PC-9 (cell line): ENCODE measurements around the gene NUCB1. TPM values are rescaled to one million over a fixed set of nuclear protein-coding genes. Genes with fewer than 3 reads are reported as not detected.
"Not testable (repeated sequence)": the region's sequence is repeated elsewhere in the genome, so short reads cannot be mapped to it uniquely, and the experiment has no call there.

ENCODE experiments used
- BruUV-seq: library from RNA; stranded (reverse); fragments of 400-500 nt; replicated peaks from 2 replicates; lab custom pipeline; 2021; lab: Mats Ljungman, UMichigan
- CTCF ChIA-PET: fragments of 300-600 bp; sonication (Branson Sonifier 250); formaldehyde crosslinking; loops from one replicate; lab custom pipeline; 2022; ENCODE audit warnings: antibody characterized with exemption; lab: Charles Lee
- POLR2A ChIA-PET: fragments of 300-600 bp; sonication (Branson Sonifier 250); formaldehyde crosslinking; loops from one replicate; lab custom pipeline; 2022; ENCODE audit warnings: antibody characterized with exemption; ENCODE audit not compliant: unreplicated experiment; lab: Charles Lee
- DNase-seq, 2 experiments: peaks; one replicate each; pipeline versions ENCODE4 v3.0.0 to v3.0.0-alpha.2; 2015 to 2022; ENCODE audit warnings: mixed read lengths in 1 of 2
- H2AFZ ChIP-seq: fragments of 200-600 bp; sonication (generic); 2 replicates; pipeline ENCODE4 v1.8.1; 2017; ENCODE audit warnings: antibody characterized with exemption
- H3F3A ChIP-seq: fragments of 200-600 bp; sonication (generic); 2 replicates; pipeline ENCODE4 v1.8.1; 2017; ENCODE audit warnings: antibody characterized with exemption, mild to moderate bottlenecking, low read depth; ENCODE audit not compliant: insufficient read depth
- H3K27ac ChIP-seq: fragments of 200-600 bp; sonication (generic); 2 replicates; pipeline ENCODE4 v1.6.1; 2016; ENCODE audit warnings: mixed run types
- H3K27me3 ChIP-seq: fragments of 200-600 bp; sonication (generic); 2 replicates; pipeline ENCODE4 v1.6.1; 2016; ENCODE audit warnings: low read depth, mixed run types; ENCODE audit not compliant: insufficient read depth
- H3K36me3 ChIP-seq: fragments of 200-600 bp; sonication (generic); 2 replicates; pipeline ENCODE4 v1.6.1; 2016; ENCODE audit warnings: low read depth, mixed run types
- H3K4me1 ChIP-seq: fragments of 200-600 bp; sonication (generic); replicated peaks from 2 replicates; pipeline ENCODE4 v1.6.1; 2016; ENCODE audit warnings: mixed run types; ENCODE audit not compliant: insufficient read depth
- H3K4me2 ChIP-seq: fragments of 200-600 bp; sonication (generic); 2 replicates; pipeline ENCODE4 v1.6.1; 2017; ENCODE audit warnings: mixed run types
- H3K4me3 ChIP-seq: fragments of 200-600 bp; sonication (generic); 2 replicates; pipeline ENCODE4 v1.6.1; 2016; ENCODE audit warnings: mixed run types
- H3K79me2 ChIP-seq: fragments of 200-600 bp; sonication (generic); 2 replicates; pipeline ENCODE4 v1.6.1; 2017; ENCODE audit warnings: low read depth, mixed run types
- H3K9me2 ChIP-seq: fragments of 200-600 bp; sonication (generic); 2 replicates; pipeline ENCODE4 v1.8.1; 2017; ENCODE audit warnings: mild to moderate bottlenecking; ENCODE audit not compliant: insufficient read depth
- H3K9me3 ChIP-seq: fragments of 200-600 bp; sonication (generic); 2 replicates; pipeline ENCODE4 v1.8.1; 2016; ENCODE audit warnings: low read depth; ENCODE audit not compliant: insufficient read depth
- H4K20me1 ChIP-seq: fragments of 200-600 bp; sonication (generic); 2 replicates; pipeline ENCODE4 v1.8.1; 2017; ENCODE audit not compliant: insufficient read depth
- EZH2 ChIP-seq: fragments of 200-600 bp; sonication (generic); IDR thresholded peaks from 2 replicates; pipeline ENCODE4 v1.8.0; 2017; ENCODE audit warnings: antibody characterized with exemption, low read depth
- intact Hi-C: fragments of 100-400 bp; cut with micrococcal nuclease; formaldehyde crosslinking; loops from one replicate; pipeline ENCODE4 v1.10.0; 2022; ENCODE audit not compliant: unreplicated experiment
- total RNA-seq: library from RNA; stranded (reverse); gene quantifications from 2 replicates; pipeline ENCODE4 v1.2.3, GENCODE V29; 2021
- TF ChIP-seq, protein P1 (sequence below): fragments of 200-600 bp; sonication (generic); conservative IDR thresholded peaks from 2 replicates; pipeline ENCODE4 v1.6.1; 2017; ENCODE audit warnings: mixed run types, antibody characterized with exemption, mild to moderate bottlenecking, moderate library complexity

NUCB1 gene
- total RNA-seq, 1 experiment from 2014 or later, result 185 TPM

DNA sequence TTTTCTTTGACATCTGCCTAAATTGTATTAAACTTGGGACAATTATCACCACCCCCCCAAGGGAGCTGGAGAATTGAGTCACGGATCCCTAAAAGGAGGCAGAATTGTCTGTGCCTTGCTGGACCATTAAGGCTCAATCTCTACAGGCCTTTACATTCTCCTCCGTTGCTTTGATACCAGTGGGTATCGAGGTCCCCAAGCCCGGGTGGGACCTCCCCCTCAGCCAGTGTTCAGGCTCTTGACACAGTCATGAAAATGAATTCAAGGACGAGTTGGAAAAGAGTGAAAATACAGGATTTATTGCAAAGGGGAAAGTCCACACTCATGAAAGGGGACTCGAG is 22.3 kb upstream of the NUCB1 start:
- intact Hi-C loops, result no loop called here
- no TSS peak for BruUV-seq
- POLR2A ChIA-PET, result interaction anchor here (0.6 kb wide), 1 partner anchor 22 kb away, joined by 3 read pairs; the partner anchor contains the start of gene NUCB1

GRCh38 chr19:48878196-48879024 is 21.7 kb upstream of the NUCB1 start:
- Histone ChIP-seq H3K79me2 (peaks cover 32% of the 10 kb centered on the region), H3K9me3 (peaks cover 7% of the 10 kb centered on the region; the same call in 1 of the 2 replicates), H3K4me3 (no peak overlapping the region), H3K36me3 (peaks cover 28% of the 10 kb centered on the region), H2AFZ (no peak overlapping the region), H3K27me3 (no peaks in the 10 kb centered on the region), H4K20me1 (peaks cover 36% of the 10 kb centered on the region), H3K4me1 (peaks cover 21% of the 10 kb centered on the region), H3K4me2 (no peak overlapping the region), H3F3A (peaks cover 58% of the 10 kb centered on the region), H3K9me2 (no peaks in the 10 kb centered on the region), H3K27ac (no peak overlapping the region)
- no TSS peak for BruUV-seq
- ChIA-PET POLR2A (interaction anchor here (0.6 kb wide), 1 partner anchor 26 kb away, joined by 3 read pairs; no protein-coding TSS in a partner anchor), CTCF (no interaction called here)
- intact Hi-C loops, result no loop called here
- TF ChIP-seq, protein P1, sequence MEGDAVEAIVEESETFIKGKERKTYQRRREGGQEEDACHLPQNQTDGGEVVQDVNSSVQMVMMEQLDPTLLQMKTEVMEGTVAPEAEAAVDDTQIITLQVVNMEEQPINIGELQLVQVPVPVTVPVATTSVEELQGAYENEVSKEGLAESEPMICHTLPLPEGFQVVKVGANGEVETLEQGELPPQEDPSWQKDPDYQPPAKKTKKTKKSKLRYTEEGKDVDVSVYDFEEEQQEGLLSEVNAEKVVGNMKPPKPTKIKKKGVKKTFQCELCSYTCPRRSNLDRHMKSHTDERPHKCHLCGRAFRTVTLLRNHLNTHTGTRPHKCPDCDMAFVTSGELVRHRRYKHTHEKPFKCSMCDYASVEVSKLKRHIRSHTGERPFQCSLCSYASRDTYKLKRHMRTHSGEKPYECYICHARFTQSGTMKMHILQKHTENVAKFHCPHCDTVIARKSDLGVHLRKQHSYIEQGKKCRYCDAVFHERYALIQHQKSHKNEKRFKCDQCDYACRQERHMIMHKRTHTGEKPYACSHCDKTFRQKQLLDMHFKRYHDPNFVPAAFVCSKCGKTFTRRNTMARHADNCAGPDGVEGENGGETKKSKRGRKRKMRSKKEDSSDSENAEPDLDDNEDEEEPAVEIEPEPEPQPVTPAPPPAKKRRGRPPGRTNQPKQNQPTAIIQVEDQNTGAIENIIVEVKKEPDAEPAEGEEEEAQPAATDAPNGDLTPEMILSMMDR, result no peak
- no peak for TF ChIP-seq EZH2
- peak in 1 of 2 experiments; percentile 48 for DNase-seq

More for the DNA sequence above, 22.3 kb upstream of the NUCB1 start:
- DNase-seq, result no peak
- Histone ChIP-seq H3K4me1 (peaks cover 22% of the 10 kb centered on the region), H3K4me2 (no peak overlapping the region), H3K9me3 (peaks cover 7% of the 10 kb centered on the region; the same call in 1 of the 2 replicates), H3K79me2 (peaks cover 38% of the 10 kb centered on the region), H3F3A (peaks cover 62% of the 10 kb centered on the region), H4K20me1 (peaks cover 40% of the 10 kb centered on the region), H3K27ac (no peak overlapping the region), H3K9me2 (no peaks in the 10 kb centered on the region), H3K36me3 (peaks cover 32% of the 10 kb centered on the region), H3K27me3 (no peaks in the 10 kb centered on the region), H2AFZ (no peak overlapping the region), H3K4me3 (no peak overlapping the region)
- TF ChIP-seq, protein P1, result no peak
- no peak for TF ChIP-seq EZH2
- CTCF ChIA-PET, result no interaction called here

GRCh38 chr19:48879025-48879637 is 21.0 kb upstream of the NUCB1 start:
- H3K4me1 ChIP-seq, result peaks cover 14% of the 10 kb centered on the region
- H3K27me3 ChIP-seq, result no peaks in the 10 kb centered on the region
- peaks cover 7% of the 10 kb centered on the region; the same call in 1 of the 2 replicates for H3K9me3 ChIP-seq
- H3K27ac ChIP-seq, result no peak overlapping the region
- CTCF ChIA-PET, result no interaction called here
- no peak overlapping the region for H3K4me3 ChIP-seq
- no peaks in the 10 kb centered on the region for H3K9me2 ChIP-seq
- peaks cover 29% of the 10 kb centered on the region for H4K20me1 ChIP-seq
- H2AFZ ChIP-seq, result no peak overlapping the region
- peaks cover 21% of the 10 kb centered on the region for H3K36me3 ChIP-seq
- peaks cover 25% of the 10 kb centered on the region for H3K79me2 ChIP-seq
- H3K4me2 ChIP-seq, result no peak overlapping the region
- BruUV-seq, result no TSS peak
- no peak for TF ChIP-seq EZH2
- TF ChIP-seq, protein P1, result no peak
- intact Hi-C loops, result no loop called here
- peaks cover 50% of the 10 kb centered on the region for H3F3A ChIP-seq
- POLR2A ChIA-PET, result interaction anchor here (0.6 to 0.7 kb wide), 4 partner anchors 25 to 264 kb away, joined by 3 to 19 read pairs (median 5); partner anchors contain the start of genes FAM83E and GYS1
- no peak for DNase-seq

DNA sequence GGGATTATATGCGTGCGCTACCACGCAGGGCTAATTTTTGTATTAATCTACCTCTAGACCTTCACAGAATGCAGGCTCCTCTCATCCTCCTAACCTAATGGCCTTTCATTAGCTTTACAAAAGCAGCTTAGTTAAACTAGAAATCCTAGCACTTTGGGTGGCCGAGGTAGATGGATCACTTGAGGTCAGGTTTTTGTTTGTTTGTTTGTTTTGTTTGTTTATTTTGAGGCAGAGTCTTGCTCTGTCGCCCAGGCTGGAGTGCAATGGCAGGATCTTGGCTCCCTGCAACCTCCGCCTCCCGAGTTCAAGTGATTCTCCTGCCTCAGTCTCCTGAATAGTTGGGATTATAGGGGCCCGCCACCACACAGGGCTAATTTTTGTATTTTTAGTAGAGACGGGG is 20.4 kb upstream of the NUCB1 start:
- H2AFZ ChIP-seq, H3K9me3 ChIP-seq, BruUV-seq, H3K4me3 ChIP-seq, intact Hi-C loops, DNase-seq, H3K9me2 ChIP-seq, H3K27me3 ChIP-seq, H3K27ac ChIP-seq, H3K4me1 ChIP-seq, CTCF ChIA-PET, H3K4me2 ChIP-seq: not testable (repeated sequence)
- POLR2A ChIA-PET, result interaction anchor here (0.6 to 0.7 kb wide), 4 partner anchors 32 to 911 kb away, joined by 3 to 19 read pairs (median 5); partner anchors contain the start of genes FAM83E and GYS1
- H3F3A ChIP-seq, result peaks cover 45% of the 10 kb centered on the region
- peaks cover 23% of the 10 kb centered on the region for H4K20me1 ChIP-seq
- peaks cover 19% of the 10 kb centered on the region for H3K79me2 ChIP-seq
- H3K36me3 ChIP-seq, result peaks cover 15% of the 10 kb centered on the region
